Glomerular endothelial cell (primary cell): Measurements from ENCODE around the gene IFI44L. TPM values are rescaled to one million over a fixed set of nuclear protein-coding genes. Genes with fewer than 3 reads are reported as not detected.

Experiments used
- DNase-seq: peaks from one replicate; pipeline ENCODE4 v3.0.0-alpha.2; 2011; ENCODE audit warnings: low read depth, low spot score; ENCODE audit errors: extremely low read depth
- total RNA-seq: library from RNA; depleted of rRNA; stranded (reverse); fragments of >200 nt; gene quantifications from 2 replicates; pipeline ENCODE4 v1.2.3, GENCODE V29; 2015

Gene IFI44L
- total RNA-seq, 1 donor from 2014 or later = 41.5 TPM

GRCh38 chr1:78640462-78640861 is 20.2 kb downstream of the IFI44L start:
- no peak for DNase-seq

- DNase-seq = no peak
Measured at GRCh38 chr1:78641558-78641957, 21.3 kb downstream of the IFI44L start.

- DNase-seq = no peak
Measured at GRCh38 chr1:78645723-78646122, 25.5 kb downstream of the IFI44L start.

GRCh38 chr1:78647238-78647637 is 27.0 kb downstream of the IFI44L start:
- DNase-seq = no peak

GRCh38 chr1:78649628-78650027 is 29.4 kb downstream of the IFI44L start, which contains the start of gene IFI44:
Gene IFI44, plus strand, starts transcription at chr1:78649831. Its CDS starts 365 bp downstream, at chr1:78650196.
- DNase-seq = peak; percentile 87

- DNase-seq = no peak
Measured at GRCh38 chr1:78650114-78650660, 29.9 kb downstream of the IFI44L start.

GRCh38 chr1:78651241-78651640 is 31.0 kb downstream of the IFI44L start:
- no peak for DNase-seq

GRCh38 chr1:78652019-78652560 is 31.8 kb downstream of the IFI44L start:
- no peak for DNase-seq

GRCh38 chr1:78658901-78659300 is 38.7 kb downstream of the IFI44L start:
- DNase-seq = no peak

GRCh38 chr1:78663923-78664322 is 43.7 kb downstream of the IFI44L start:
- DNase-seq = no peak

GRCh38 chr1:78664763-78665162 is 44.5 kb downstream of the IFI44L start:
- no peak for DNase-seq

- DNase-seq = no peak
Measured at GRCh38 chr1:78665809-78666208, 45.6 kb downstream of the IFI44L start.

- DNase-seq = no peak
Measured at GRCh38 chr1:78667939-78668338, 47.7 kb downstream of the IFI44L start.

GRCh38 chr1:78668427-78668826 is 48.2 kb downstream of the IFI44L start:
- no peak for DNase-seq

GRCh38 chr1:78672428-78672827 is 52.2 kb downstream of the IFI44L start:
- no peak for DNase-seq

- no peak for DNase-seq
Measured at GRCh38 chr1:78673120-78673519, 52.9 kb downstream of the IFI44L start.

GRCh38 chr1:78676347-78676982 is 56.2 kb downstream of the IFI44L start:
- DNase-seq = peak; percentile 65

GRCh38 chr1:78676993-78677392 is 56.7 kb downstream of the IFI44L start:
- no peak for DNase-seq

- no peak for DNase-seq
Measured at GRCh38 chr1:78677788-78678187, 57.5 kb downstream of the IFI44L start.

- DNase-seq = no peak
Measured at GRCh38 chr1:78678324-78678723, 58.1 kb downstream of the IFI44L start.

GRCh38 chr1:78681265-78681664 is 61.0 kb downstream of the IFI44L start:
- DNase-seq = no peak

- no peak for DNase-seq
Measured at GRCh38 chr1:78682496-78682895, 62.2 kb downstream of the IFI44L start.
